Measurements from ENCODE around the gene CDC42BPB. TPM values are rescaled to one million over a fixed set of nuclear protein-coding genes. Genes with fewer than 3 reads are reported as not detected.

CDC42BPB gene
- total and polyA plus RNA-seq, 2 of the 13 experiments (the other 11 are each of a cell fraction or from before 2014, with no cell fraction given) = 19.7 to 32.3 TPM

DNA sequence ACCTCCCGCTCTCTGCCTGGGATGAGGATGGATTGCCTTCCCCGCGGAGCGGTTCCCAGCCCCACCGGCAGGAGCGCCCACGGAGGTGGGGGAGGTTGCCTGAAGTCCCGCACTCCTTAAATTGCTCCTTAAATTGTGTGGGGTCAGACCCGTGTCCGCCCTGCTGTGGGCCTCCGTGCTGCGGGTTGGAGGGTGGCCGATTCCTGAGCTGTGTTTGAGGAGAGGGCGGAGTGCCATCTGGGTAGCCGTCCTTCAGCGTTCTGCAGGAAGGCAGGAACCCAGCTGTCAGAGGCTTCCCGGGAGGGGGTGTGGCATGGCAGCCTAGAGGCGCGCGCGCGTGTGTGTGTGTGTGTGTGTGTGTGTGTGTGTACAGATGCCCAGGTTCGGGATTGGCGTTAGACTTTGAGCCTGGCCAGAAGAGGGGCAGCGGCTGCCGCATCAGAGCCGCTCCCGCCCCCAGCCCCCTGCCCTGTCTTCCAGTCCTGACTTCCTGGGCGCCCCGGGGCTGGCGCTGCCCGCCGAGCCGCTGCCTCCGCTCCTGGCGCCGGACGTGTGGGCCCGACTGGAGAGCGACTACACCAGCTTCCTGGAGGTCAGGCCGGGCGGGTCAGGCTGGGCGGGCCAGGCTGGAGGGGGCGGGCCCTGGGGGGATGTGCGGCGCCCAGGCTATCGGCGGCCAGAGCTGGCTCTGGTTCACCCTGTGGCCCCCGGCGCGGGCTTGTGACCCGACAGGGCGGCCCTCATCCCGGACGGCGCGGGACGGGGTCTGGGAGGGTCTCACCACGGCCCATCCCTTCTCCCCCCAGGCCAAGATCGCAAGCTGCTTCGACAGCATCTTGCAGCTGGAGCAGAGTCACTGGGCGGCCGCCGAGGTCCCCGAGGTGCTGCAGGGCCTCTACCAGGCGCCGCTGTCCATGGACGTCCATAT is 46.4 kb upstream of the CDC42BPB start (continued):
- TF ChIP-seq, protein P1, sequence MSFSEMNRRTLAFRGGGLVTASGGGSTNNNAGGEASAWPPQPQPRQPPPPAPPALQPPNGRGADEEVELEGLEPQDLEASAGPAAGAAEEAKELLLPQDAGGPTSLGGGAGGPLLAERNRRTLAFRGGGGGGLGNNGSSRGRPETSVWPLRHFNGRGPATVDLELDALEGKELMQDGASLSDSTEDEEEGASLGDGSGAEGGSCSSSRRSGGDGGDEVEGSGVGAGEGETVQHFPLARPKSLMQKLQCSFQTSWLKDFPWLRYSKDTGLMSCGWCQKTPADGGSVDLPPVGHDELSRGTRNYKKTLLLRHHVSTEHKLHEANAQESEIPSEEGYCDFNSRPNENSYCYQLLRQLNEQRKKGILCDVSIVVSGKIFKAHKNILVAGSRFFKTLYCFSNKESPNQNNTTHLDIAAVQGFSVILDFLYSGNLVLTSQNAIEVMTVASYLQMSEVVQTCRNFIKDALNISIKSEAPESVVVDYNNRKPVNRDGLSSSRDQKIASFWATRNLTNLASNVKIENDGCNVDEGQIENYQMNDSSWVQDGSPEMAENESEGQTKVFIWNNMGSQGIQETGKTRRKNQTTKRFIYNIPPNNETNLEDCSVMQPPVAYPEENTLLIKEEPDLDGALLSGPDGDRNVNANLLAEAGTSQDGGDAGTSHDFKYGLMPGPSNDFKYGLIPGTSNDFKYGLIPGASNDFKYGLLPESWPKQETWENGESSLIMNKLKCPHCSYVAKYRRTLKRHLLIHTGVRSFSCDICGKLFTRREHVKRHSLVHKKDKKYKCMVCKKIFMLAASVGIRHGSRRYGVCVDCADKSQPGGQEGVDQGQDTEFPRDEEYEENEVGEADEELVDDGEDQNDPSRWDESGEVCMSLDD (CRISPR knock-in tag; IDR thresholded peaks at IDR 0.05; ENCODE audit: borderline replicate concordance) = peak; percentile 23; the same call in 1 of the 2 replicates
- TF ChIP-seq ZNF34 (CRISPR knock-in tag; IDR thresholded peaks at IDR 0.05; ENCODE audit: borderline replicate concordance) (peak; percentile 33; the same call in 1 of the 2 replicates), ZNF790 (CRISPR knock-in tag; IDR thresholded peaks at IDR 0.05; ENCODE audit: borderline replicate concordance) (peak; percentile 73; the same call in 1 of the 2 replicates), ZNF143 (CRISPR knock-in tag; IDR thresholded peaks at IDR 0.05) (no peak; the same call in 1 of the 2 replicates), KDM6A (CRISPR knock-in tag; IDR thresholded peaks at IDR 0.05; ENCODE audit: low read depth) (no peak), YY1 (IDR thresholded peaks at IDR 0.05; ENCODE audit: insufficient read depth, insufficient replicate concordance, low read depth, low read length) (peak; percentile 71), ZFP36L2 (CRISPR knock-in tag; IDR thresholded peaks at IDR 0.05) (no peak), FOXC1 (CRISPR knock-in tag; IDR thresholded peaks at IDR 0.05; ENCODE audit: borderline replicate concordance) (peak; percentile 89), AHR (CRISPR knock-in tag; IDR thresholded peaks at IDR 0.05) (no peak), RARG (CRISPR knock-in tag; IDR thresholded peaks at IDR 0.05; ENCODE audit: low read depth) (no peak), ZNF780A (CRISPR knock-in tag; IDR thresholded peaks at IDR 0.05) (no peak), NCOA2 (CRISPR knock-in tag; IDR thresholded peaks at IDR 0.05) (no peak), ELF4 (CRISPR knock-in tag; IDR thresholded peaks at IDR 0.05; ENCODE audit: borderline replicate concordance) (no peak), KLF11 (CRISPR knock-in tag; IDR thresholded peaks at IDR 0.05) (no peak), GTF3A (CRISPR knock-in tag; conservative IDR thresholded peaks at IDR 0.05) (peak; percentile 82; the same call in 1 of the 2 replicates), ZNF670 (CRISPR knock-in tag; IDR thresholded peaks at IDR 0.05; ENCODE audit: borderline replicate concordance) (0 out of 2 replicates have a peak, but pooled peaks have one; percentile 49), ZNF33A (CRISPR knock-in tag; IDR thresholded peaks at IDR 0.05; ENCODE audit: borderline replicate concordance) (no peak), ZNF550 (CRISPR knock-in tag; IDR thresholded peaks at IDR 0.05; ENCODE audit: borderline replicate concordance) (no peak), ZNF274 (CRISPR knock-in tag; IDR thresholded peaks at IDR 0.05) (peak; percentile 20; the same call in 1 of the 2 replicates), ZNF207 (IDR thresholded peaks at IDR 0.05; ENCODE audit: borderline replicate concordance) (no peak)
- TF ChIP-seq, protein P2, sequence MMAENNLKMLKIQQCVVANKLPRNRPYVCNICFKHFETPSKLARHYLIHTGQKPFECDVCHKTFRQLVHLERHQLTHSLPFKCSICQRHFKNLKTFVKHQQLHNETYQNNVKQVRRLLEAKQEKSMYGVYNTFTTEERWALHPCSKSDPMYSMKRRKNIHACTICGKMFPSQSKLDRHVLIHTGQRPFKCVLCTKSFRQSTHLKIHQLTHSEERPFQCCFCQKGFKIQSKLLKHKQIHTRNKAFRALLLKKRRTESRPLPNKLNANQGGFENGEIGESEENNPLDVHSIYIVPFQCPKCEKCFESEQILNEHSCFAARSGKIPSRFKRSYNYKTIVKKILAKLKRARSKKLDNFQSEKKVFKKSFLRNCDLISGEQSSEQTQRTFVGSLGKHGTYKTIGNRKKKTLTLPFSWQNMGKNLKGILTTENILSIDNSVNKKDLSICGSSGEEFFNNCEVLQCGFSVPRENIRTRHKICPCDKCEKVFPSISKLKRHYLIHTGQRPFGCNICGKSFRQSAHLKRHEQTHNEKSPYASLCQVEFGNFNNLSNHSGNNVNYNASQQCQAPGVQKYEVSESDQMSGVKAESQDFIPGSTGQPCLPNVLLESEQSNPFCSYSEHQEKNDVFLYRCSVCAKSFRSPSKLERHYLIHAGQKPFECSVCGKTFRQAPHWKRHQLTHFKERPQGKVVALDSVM (CRISPR knock-in tag; IDR thresholded peaks at IDR 0.05) = no peak
- TF ChIP-seq, protein P3, sequence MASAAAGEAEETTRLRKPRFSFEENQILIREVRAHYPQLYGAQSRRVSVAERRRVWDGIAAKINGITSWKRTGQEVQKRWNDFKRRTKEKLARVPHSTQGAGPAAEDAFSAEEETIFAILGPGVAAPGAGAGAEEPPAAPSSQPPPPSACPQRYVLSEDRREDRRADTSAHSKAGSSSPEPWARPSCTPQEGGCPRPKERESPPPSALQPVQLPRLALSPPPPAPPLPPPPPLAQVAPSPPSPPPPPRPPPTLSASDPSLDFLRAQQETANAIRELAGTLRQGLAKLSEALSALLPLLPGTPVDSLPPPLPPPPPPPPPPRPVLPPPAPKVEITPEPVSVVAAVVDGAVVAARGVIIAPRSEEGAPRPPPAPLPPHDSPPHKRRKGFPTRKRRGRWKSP (CRISPR knock-in tag; IDR thresholded peaks at IDR 0.05) = peak; percentile 29; the same call in 1 of the 2 replicates
- TF ChIP-seq, protein P4, sequence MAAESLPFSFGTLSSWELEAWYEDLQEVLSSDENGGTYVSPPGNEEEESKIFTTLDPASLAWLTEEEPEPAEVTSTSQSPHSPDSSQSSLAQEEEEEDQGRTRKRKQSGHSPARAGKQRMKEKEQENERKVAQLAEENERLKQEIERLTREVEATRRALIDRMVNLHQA (CRISPR knock-in tag; IDR thresholded peaks at IDR 0.05) = no peak
